HG02870 (cell line): ENCODE measurements around the gene GPR75.
"Not testable (repeated sequence)": the region's sequence is repeated elsewhere in the genome, so short reads cannot be mapped to it uniquely, and the experiment has no call there.

Source experiments
- ATAC-seq: cut with Tn5 transposase; IDR thresholded peaks from one replicate; pipeline ENCODE4 v1.9.1; 2021; ENCODE audit warnings: mild to moderate bottlenecking, moderate library complexity; ENCODE audit not compliant: unreplicated experiment

Gene GPR75

GRCh38 chr2:53854678-53855077 is 5.1 kb downstream of the GPR75 start:
- peak; percentile 75 for ATAC-seq

GRCh38 chr2:53852532-53852931 is 7.2 kb downstream of the GPR75 start:
- no peak for ATAC-seq

GRCh38 chr2:53851052-53851757 is 8.6 kb downstream of the GPR75 start:
- ATAC-seq: not testable (repeated sequence)

GRCh38 chr2:53848062-53848461 is 11.7 kb downstream of the GPR75 start:
- no peak for ATAC-seq

GRCh38 chr2:53843595-53843994 is 16.2 kb downstream of the GPR75 start:
- ATAC-seq: no peak

GRCh38 chr2:53842891-53843290 is 16.9 kb downstream of the GPR75 start:
- no peak for ATAC-seq

- not testable (repeated sequence) for ATAC-seq
These were observed 18.1 kb downstream of the GPR75 start for GRCh38 chr2:53841651-53842050.

- ATAC-seq: no peak
These were observed 19.2 kb downstream of the GPR75 start for GRCh38 chr2:53840580-53840979.

GRCh38 chr2:53829980-53830290 is 29.8 kb downstream of the GPR75 start:
- not testable (repeated sequence) for ATAC-seq

GRCh38 chr2:53829273-53829979 is 30.3 kb downstream of the GPR75 start:
- ATAC-seq: no peak

GRCh38 chr2:53828331-53828730 is 31.4 kb downstream of the GPR75 start:
- no peak for ATAC-seq

- no peak for ATAC-seq
These were observed 32.2 kb downstream of the GPR75 start for GRCh38 chr2:53827398-53828175.

GRCh38 chr2:53826587-53827397 is 33.0 kb downstream of the GPR75 start:
- ATAC-seq: no peak

- no peak for ATAC-seq
These were observed 33.7 kb downstream of the GPR75 start for GRCh38 chr2:53826030-53826410.

GRCh38 chr2:53823639-53824038 is 36.1 kb downstream of the GPR75 start:
- not testable (repeated sequence) for ATAC-seq

- ATAC-seq: no peak
These were observed 38.0 kb downstream of the GPR75 start for GRCh38 chr2:53821810-53822209.

- ATAC-seq: no peak
These were observed 39.1 kb downstream of the GPR75 start for GRCh38 chr2:53820711-53821110.

GRCh38 chr2:53820048-53820447 is 39.7 kb downstream of the GPR75 start:
- no peak for ATAC-seq

GRCh38 chr2:53819634-53820033 is 40.1 kb downstream of the GPR75 start:
- ATAC-seq: no peak

- ATAC-seq: no peak
These were observed 40.8 kb downstream of the GPR75 start for GRCh38 chr2:53818854-53819435.

- no peak for ATAC-seq
These were observed 46.6 kb downstream of the GPR75 start for GRCh38 chr2:53813151-53813550.
